OCI-LY1 (cell line): ENCODE data around the gene PLBD2.

ENCODE experiments used
- EZH2 ChIP-seq: fragments of 200-600 bp; sonication (generic), shearing (Covaris generic); IDR thresholded peaks from 2 replicates; pipeline ENCODE4 v1.8.0; 2017; ENCODE audit warnings: borderline replicate concordance, mixed run types, mild to moderate bottlenecking, antibody characterized with exemption, low read length, moderate library complexity, mixed read lengths
- TF ChIP-seq, protein P1 (sequence below): fragments of 200-600 bp; sonication (generic), shearing (Covaris generic); IDR thresholded peaks from 2 replicates; pipeline ENCODE4 v1.5.1; 2017; ENCODE audit warnings: mild to moderate bottlenecking, antibody characterized with exemption, low read length, moderate library complexity, mixed read lengths

DNA sequence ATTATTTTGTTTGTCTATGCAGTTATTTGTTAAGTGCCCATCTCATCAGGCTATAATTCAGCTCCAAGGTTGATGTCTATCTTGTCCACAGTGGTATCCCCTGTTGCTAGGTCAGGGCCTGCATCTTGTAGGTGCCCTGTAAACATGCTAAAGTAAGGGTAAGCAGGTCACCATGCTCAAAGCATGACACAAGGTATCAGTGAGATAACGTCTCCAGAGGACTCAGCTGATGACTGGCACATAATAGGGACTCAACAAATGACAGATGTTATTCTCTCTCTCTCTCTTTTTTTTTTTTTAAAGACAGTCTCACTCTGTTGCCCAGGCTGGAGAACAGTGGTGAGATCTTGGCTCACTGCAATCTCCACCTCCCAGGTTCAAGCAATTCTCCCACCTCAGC lies 66.1 kb downstream of the PLBD2 start:
- TF ChIP-seq, protein P1, sequence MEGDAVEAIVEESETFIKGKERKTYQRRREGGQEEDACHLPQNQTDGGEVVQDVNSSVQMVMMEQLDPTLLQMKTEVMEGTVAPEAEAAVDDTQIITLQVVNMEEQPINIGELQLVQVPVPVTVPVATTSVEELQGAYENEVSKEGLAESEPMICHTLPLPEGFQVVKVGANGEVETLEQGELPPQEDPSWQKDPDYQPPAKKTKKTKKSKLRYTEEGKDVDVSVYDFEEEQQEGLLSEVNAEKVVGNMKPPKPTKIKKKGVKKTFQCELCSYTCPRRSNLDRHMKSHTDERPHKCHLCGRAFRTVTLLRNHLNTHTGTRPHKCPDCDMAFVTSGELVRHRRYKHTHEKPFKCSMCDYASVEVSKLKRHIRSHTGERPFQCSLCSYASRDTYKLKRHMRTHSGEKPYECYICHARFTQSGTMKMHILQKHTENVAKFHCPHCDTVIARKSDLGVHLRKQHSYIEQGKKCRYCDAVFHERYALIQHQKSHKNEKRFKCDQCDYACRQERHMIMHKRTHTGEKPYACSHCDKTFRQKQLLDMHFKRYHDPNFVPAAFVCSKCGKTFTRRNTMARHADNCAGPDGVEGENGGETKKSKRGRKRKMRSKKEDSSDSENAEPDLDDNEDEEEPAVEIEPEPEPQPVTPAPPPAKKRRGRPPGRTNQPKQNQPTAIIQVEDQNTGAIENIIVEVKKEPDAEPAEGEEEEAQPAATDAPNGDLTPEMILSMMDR: no peak
- no peak for TF ChIP-seq EZH2
